ENCODE measurements around the gene DLG3. TPM values are rescaled to one million over a fixed set of nuclear protein-coding genes. Genes with fewer than 3 reads are reported as not detected.

The DLG3 gene
- total and polyA plus RNA-seq, 4 donors = 0.57 to 6.5 (median 1.7) TPM

DNA sequence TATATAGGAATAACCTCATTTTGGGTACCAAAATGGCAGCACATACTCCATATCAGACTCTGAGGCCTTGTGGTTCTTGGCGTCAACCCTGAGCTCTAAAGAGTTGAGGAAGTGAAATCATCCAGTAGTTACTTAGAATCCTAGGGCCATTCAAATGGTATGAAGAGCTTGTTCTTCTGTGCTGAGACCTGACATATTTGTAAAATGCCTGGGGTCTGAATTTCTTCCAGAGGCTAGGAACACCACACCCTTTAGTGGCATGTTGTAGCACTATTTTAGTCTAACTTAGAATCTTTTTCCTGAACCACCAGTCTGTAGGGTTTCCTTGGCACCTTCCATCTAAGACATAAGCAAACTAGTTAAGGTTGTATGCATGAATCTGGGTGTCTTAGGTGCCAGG is 39.6 kb upstream of the DLG3 start:
- no peak for TF ChIP-seq YY1 (IDR thresholded peaks at IDR 0.05)
- TF ChIP-seq, protein P1, sequence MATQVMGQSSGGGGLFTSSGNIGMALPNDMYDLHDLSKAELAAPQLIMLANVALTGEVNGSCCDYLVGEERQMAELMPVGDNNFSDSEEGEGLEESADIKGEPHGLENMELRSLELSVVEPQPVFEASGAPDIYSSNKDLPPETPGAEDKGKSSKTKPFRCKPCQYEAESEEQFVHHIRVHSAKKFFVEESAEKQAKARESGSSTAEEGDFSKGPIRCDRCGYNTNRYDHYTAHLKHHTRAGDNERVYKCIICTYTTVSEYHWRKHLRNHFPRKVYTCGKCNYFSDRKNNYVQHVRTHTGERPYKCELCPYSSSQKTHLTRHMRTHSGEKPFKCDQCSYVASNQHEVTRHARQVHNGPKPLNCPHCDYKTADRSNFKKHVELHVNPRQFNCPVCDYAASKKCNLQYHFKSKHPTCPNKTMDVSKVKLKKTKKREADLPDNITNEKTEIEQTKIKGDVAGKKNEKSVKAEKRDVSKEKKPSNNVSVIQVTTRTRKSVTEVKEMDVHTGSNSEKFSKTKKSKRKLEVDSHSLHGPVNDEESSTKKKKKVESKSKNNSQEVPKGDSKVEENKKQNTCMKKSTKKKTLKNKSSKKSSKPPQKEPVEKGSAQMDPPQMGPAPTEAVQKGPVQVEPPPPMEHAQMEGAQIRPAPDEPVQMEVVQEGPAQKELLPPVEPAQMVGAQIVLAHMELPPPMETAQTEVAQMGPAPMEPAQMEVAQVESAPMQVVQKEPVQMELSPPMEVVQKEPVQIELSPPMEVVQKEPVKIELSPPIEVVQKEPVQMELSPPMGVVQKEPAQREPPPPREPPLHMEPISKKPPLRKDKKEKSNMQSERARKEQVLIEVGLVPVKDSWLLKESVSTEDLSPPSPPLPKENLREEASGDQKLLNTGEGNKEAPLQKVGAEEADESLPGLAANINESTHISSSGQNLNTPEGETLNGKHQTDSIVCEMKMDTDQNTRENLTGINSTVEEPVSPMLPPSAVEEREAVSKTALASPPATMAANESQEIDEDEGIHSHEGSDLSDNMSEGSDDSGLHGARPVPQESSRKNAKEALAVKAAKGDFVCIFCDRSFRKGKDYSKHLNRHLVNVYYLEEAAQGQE (IDR thresholded peaks at IDR 0.05) = no peak
- TF ChIP-seq HNF4A (conservative IDR thresholded peaks at IDR 0.05) = no peak
- TF ChIP-seq CTCF (IDR thresholded peaks at IDR 0.05; ENCODE audit: low read depth, low read length, missing input control) = no peak
- TF ChIP-seq NR2F2 (IDR thresholded peaks at IDR 0.05) = no peak
- no peak for TF ChIP-seq FOXA2 (IDR thresholded peaks at IDR 0.05)
- no peaks in the 10 kb centered on the region for H3K27me3 ChIP-seq (ENCODE audit: control insufficient read depth in 4 of 4, insufficient read depth in 4 of 4, low read length in 3 of 4)
- no peak overlapping the region for H3K4me3 ChIP-seq (ENCODE audit: low read depth in 1 of 3, low read length in 3 of 3)
- H3K9me3 ChIP-seq (ENCODE audit: control insufficient read depth in 4 of 4, low read length in 3 of 4) = no peaks in the 10 kb centered on the region
- H3K27ac ChIP-seq (ENCODE audit: low read depth in 1 of 2, low read length in 2 of 2) = no peak overlapping the region
- 95% methylated on average over 1 of the region's 1 CpG for WGBS
- no peak for DNase-seq (ENCODE audit: low spot score)
- no peaks in the 10 kb centered on the region for H3K36me3 ChIP-seq (ENCODE audit: control insufficient read depth in 4 of 4, insufficient read depth in 3 of 4, low read depth in 1 of 4, low read length in 3 of 4)
- H3K9ac ChIP-seq (ENCODE audit: low read depth in 1 of 2, low read length in 2 of 2) = no peak overlapping the region
- no peaks in the 10 kb centered on the region for H3K4me1 ChIP-seq (ENCODE audit: control insufficient read depth in 4 of 4, insufficient read depth in 4 of 4, low read length in 3 of 4)

GRCh38 chrX:70410921-70411320 is 33.7 kb upstream of the DLG3 start:
- Histone ChIP-seq H3K9me3 (ENCODE audit: control insufficient read depth in 4 of 4, low read length in 3 of 4) (no peaks in the 10 kb centered on the region), H3K4me1 (ENCODE audit: control insufficient read depth in 4 of 4, insufficient read depth in 4 of 4, low read length in 3 of 4) (no peaks in the 10 kb centered on the region), H3K9ac (ENCODE audit: low read depth in 1 of 2, low read length in 2 of 2) (no peak overlapping the region), H3K27me3 (ENCODE audit: control insufficient read depth in 4 of 4, insufficient read depth in 4 of 4, low read length in 3 of 4) (no peaks in the 10 kb centered on the region), H3K27ac (ENCODE audit: low read depth in 1 of 2, low read length in 2 of 2) (no peak overlapping the region), H3K4me3 (ENCODE audit: low read depth in 1 of 3, low read length in 3 of 3) (no peak overlapping the region), H3K36me3 (ENCODE audit: control insufficient read depth in 4 of 4, insufficient read depth in 3 of 4, low read depth in 1 of 4, low read length in 3 of 4) (no peaks in the 10 kb centered on the region)
- TF ChIP-seq HNF4G (IDR thresholded peaks at IDR 0.05) = no peak
- TF ChIP-seq FOXA1 (IDR thresholded peaks at IDR 0.05) = no peak
- TF ChIP-seq, protein P2, sequence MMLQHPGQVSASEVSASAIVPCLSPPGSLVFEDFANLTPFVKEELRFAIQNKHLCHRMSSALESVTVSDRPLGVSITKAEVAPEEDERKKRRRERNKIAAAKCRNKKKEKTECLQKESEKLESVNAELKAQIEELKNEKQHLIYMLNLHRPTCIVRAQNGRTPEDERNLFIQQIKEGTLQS (IDR thresholded peaks at IDR 0.05) = no peak
- no peak for TF ChIP-seq NR2F2 (IDR thresholded peaks at IDR 0.05)
- no peak for TF ChIP-seq SP1 (IDR thresholded peaks at IDR 0.05)
- no peak for TF ChIP-seq CTCF (IDR thresholded peaks at IDR 0.05; ENCODE audit: low read depth, low read length, missing input control)
- no peak for TF ChIP-seq RXRA (IDR thresholded peaks at IDR 0.05)
- TF ChIP-seq TAF1 (conservative IDR thresholded peaks at IDR 0.05) = no peak
- no peak for TF ChIP-seq RAD21 (IDR thresholded peaks at IDR 0.05)
- TF ChIP-seq EGR1 (IDR thresholded peaks at IDR 0.05; ENCODE audit: low read depth in 2 of 2) = no peak
- no peak for TF ChIP-seq ZBTB33 (IDR thresholded peaks at IDR 0.05)
- TF ChIP-seq, protein P3, sequence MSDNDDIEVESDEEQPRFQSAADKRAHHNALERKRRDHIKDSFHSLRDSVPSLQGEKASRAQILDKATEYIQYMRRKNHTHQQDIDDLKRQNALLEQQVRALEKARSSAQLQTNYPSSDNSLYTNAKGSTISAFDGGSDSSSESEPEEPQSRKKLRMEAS (IDR thresholded peaks at IDR 0.05) = no peak
- TF ChIP-seq FOXA2 (IDR thresholded peaks at IDR 0.05) = no peak
- no peak for TF ChIP-seq HNF4A (conservative IDR thresholded peaks at IDR 0.05)
- no peak for TF ChIP-seq GABPA (IDR thresholded peaks at IDR 0.05 in 1 of 2, conservative IDR thresholded peaks at IDR 0.05 in 1 of 2)
- DNase-seq (ENCODE audit: low spot score) = no peak
- 99% methylated on average over 2 of the region's 2 CpGs for WGBS
